HepG2 (cell line): ENCODE data around the gene SLC13A3. TPM values are rescaled to one million over a fixed set of nuclear protein-coding genes. Genes with fewer than 3 reads are reported as not detected.

Source experiments
- CHD4 ChIP-seq: fragments of 200-600 bp; sonication (generic); IDR thresholded peaks from 2 replicates; pipeline ENCODE4 v1.7.0; 2017; ENCODE audit warnings: mild to moderate bottlenecking, low read length, borderline replicate concordance
- EEA1 ChIP-seq: sonication (generic); formaldehyde crosslinking; IDR thresholded peaks from 2 replicates; pipeline ENCODE4 v1.5.1; 2020; ENCODE audit warnings: mild to moderate bottlenecking, missing genetic modification reagents, borderline replicate concordance
- ETV5 ChIP-seq: IDR thresholded peaks from 2 replicates; pipeline ENCODE4 v1.6.1; 2018; ENCODE audit warnings: missing biosample characterization, missing genetic modification reagents, inconsistent platforms, borderline replicate concordance
- HOXD1 ChIP-seq: sonication (generic); formaldehyde crosslinking; IDR thresholded peaks from 2 replicates; pipeline ENCODE4 v1.5.0; 2020; ENCODE audit warnings: missing genetic modification reagents
- MIER3 ChIP-seq: IDR thresholded peaks from 2 replicates; pipeline ENCODE4 v1.6.1; 2016; ENCODE audit warnings: missing compliant biosample characterization, borderline replicate concordance
- MYC ChIP-seq: sonication (generic); formaldehyde crosslinking; IDR thresholded peaks from 2 replicates; pipeline ENCODE4 v1.9.0; 2021; ENCODE audit warnings: missing genetic modification reagents, borderline replicate concordance
- MYNN ChIP-seq: sonication (generic); formaldehyde crosslinking; IDR thresholded peaks from 2 replicates; pipeline ENCODE4 v1.4.0; 2020; ENCODE audit warnings: mild to moderate bottlenecking, low read depth, missing genetic modification reagents
- NFYC ChIP-seq: IDR thresholded peaks from 2 replicates; pipeline ENCODE4 v1.6.1; 2016; ENCODE audit warnings: missing genetic modification reagents, missing compliant biosample characterization
- PAWR ChIP-seq: sonication (generic); formaldehyde crosslinking; IDR thresholded peaks from 2 replicates; pipeline ENCODE4 v1.4.0; 2020; ENCODE audit warnings: missing genetic modification reagents, mild to moderate bottlenecking, borderline replicate concordance
- ZKSCAN8 ChIP-seq: IDR thresholded peaks from 2 replicates; pipeline ENCODE4 v1.6.1; 2016; ENCODE audit warnings: borderline replicate concordance, missing genetic modification reagents, missing compliant biosample characterization
- ZMYM2 ChIP-seq: sonication (generic); formaldehyde crosslinking; IDR thresholded peaks from 2 replicates; pipeline ENCODE4 v1.8.0; 2022; ENCODE audit warnings: mild to moderate bottlenecking, missing genetic modification reagents
- ZNF264 ChIP-seq: sonication (generic); formaldehyde crosslinking; IDR thresholded peaks from 2 replicates; pipeline ENCODE4 v1.4.0; 2020; ENCODE audit warnings: missing genetic modification reagents
- ZNF292 ChIP-seq: sonication (generic); formaldehyde crosslinking; IDR thresholded peaks from 2 replicates; pipeline ENCODE4 v1.8.1; 2022; ENCODE audit warnings: mild to moderate bottlenecking, low read depth, missing genetic modification reagents, borderline replicate concordance
- ZNF543 ChIP-seq: sonication (generic); formaldehyde crosslinking; IDR thresholded peaks from 2 replicates; pipeline ENCODE4 v1.4.0; 2020; ENCODE audit warnings: mild to moderate bottlenecking, missing genetic modification reagents
- ZNF839 ChIP-seq: sonication (generic); formaldehyde crosslinking; IDR thresholded peaks from 2 replicates; pipeline ENCODE4 v1.4.0; 2020; ENCODE audit warnings: missing genetic modification reagents, mild to moderate bottlenecking, borderline replicate concordance
- polyA plus RNA-seq, 8 experiments: library from polyadenylated mRNA; depleted of rRNA in 3 of 8; stranded (reverse) in 7 of 8; unstranded in 1 of 8; fragments of >200 nt; fragmentation: Illumina TruSeq in 4 of 8; extraction: Trizol in 4 of 8; gene quantifications; 2 replicates each; pipeline versions ENCODE4 v1.2.1 to v1.2.3, GENCODE V29; 2011 to 2016; ENCODE audit warnings: low read depth in 4 of 8, missing spikeins in 1 of 8, mixed read lengths in 1 of 8; ENCODE audit not compliant: insufficient read depth in 1 of 8
- total RNA-seq, 5 experiments: library from RNA; depleted of rRNA; stranded (reverse); fragments of >200 nt; fragmentation: Illumina TruSeq; extraction: Trizol; gene quantifications; 2 replicates each; pipeline ENCODE4 v1.2.3, GENCODE V29; 2016; ENCODE audit warnings: low read depth in 1 of 5
- TF ChIP-seq, protein P1 (sequence below): sonication (generic); formaldehyde crosslinking; conservative IDR thresholded peaks from 2 replicates; pipeline ENCODE4 v1.4.0; 2020; ENCODE audit warnings: mild to moderate bottlenecking, missing genetic modification reagents, moderate library complexity
- TF ChIP-seq, protein P2 (sequence below): sonication (generic); formaldehyde crosslinking; IDR thresholded peaks from 2 replicates; pipeline ENCODE4 v1.8.1; 2023; ENCODE audit warnings: mild to moderate bottlenecking, missing genetic modification reagents
- TF ChIP-seq, protein P3 (sequence below): sonication (generic); formaldehyde crosslinking; IDR thresholded peaks from 2 replicates; pipeline ENCODE4 v1.4.0; 2020; ENCODE audit warnings: missing genetic modification reagents

Gene SLC13A3
- total and polyA plus RNA-seq, 2 of the 13 experiments (the other 11 are each of a cell fraction or from before 2014, with no cell fraction given) = 66.5 to 76.0 TPM

DNA sequence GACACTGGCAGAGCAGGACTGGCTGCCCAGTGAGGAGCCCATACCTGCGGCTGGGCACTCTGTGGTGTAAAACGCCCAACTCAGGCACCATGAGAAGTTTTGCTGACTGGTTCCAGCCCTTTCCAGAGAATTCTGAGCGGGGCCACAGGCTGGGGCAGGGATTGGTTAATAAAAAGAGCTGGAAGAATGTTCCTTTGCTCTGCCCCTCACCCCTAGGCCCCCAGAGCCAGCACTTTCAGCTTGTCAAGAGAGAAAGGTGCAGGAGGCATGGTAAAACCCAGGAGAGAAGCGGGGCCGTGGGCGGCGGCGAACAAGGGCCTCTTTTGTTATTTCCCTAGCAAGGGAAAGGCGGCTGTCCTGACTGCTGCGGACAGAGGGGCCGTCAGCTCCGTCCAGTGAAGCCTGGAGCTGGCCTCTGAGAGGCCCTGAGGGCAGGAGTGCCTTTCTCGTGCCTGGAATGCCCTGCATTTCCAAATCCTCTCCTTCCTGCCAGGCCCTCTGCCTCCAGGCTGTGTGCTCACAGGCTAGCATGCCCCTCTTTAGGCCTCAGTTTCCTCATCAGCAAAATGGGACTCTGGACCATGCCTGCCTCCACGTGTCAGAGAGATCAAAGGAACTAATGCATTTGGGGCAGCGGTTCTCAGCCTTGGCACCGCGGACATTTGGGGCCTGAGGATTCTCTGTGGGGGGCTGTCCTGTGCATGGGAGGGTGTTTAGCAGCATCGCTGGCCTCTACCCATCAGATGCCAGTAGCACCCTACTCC lies 12.9 kb downstream of the SLC13A3 start (continued):
- TF ChIP-seq PAWR (CRISPR knock-in tag) (peak; percentile 80; the same call in 1 of the 2 replicates), NFYC (CRISPR knock-in tag) (peak; percentile 39), ETV5 (CRISPR knock-in tag) (0 out of 2 replicates have a peak, but pooled peaks have one; percentile 48), ZNF543 (peak; percentile 92), MIER3 (CRISPR knock-in tag) (peak; percentile 52; the same call in 1 of the 2 replicates), MYNN (CRISPR knock-in tag) (0 out of 2 replicates have a peak, but pooled peaks have one; percentile 40), HOXD1 (CRISPR knock-in tag) (no peak), CHD4 (no peak; the same call in none of the 2 replicates), ZNF264 (CRISPR knock-in tag) (peak; percentile 42; the same call in 1 of the 2 replicates), ZMYM2 (CRISPR knock-in tag) (peak; percentile 89), ZKSCAN8 (CRISPR knock-in tag) (peak; percentile 48; the same call in 1 of the 2 replicates), ZNF292 (peak; percentile 98), EEA1 (CRISPR knock-in tag) (peak; percentile 69; the same call in 1 of the 2 replicates), ZNF839 (CRISPR knock-in tag) (0 out of 2 replicates have a peak, but pooled peaks have one; percentile 2), MYC (CRISPR knock-in tag) (peak; percentile 75)
- TF ChIP-seq, protein P1, sequence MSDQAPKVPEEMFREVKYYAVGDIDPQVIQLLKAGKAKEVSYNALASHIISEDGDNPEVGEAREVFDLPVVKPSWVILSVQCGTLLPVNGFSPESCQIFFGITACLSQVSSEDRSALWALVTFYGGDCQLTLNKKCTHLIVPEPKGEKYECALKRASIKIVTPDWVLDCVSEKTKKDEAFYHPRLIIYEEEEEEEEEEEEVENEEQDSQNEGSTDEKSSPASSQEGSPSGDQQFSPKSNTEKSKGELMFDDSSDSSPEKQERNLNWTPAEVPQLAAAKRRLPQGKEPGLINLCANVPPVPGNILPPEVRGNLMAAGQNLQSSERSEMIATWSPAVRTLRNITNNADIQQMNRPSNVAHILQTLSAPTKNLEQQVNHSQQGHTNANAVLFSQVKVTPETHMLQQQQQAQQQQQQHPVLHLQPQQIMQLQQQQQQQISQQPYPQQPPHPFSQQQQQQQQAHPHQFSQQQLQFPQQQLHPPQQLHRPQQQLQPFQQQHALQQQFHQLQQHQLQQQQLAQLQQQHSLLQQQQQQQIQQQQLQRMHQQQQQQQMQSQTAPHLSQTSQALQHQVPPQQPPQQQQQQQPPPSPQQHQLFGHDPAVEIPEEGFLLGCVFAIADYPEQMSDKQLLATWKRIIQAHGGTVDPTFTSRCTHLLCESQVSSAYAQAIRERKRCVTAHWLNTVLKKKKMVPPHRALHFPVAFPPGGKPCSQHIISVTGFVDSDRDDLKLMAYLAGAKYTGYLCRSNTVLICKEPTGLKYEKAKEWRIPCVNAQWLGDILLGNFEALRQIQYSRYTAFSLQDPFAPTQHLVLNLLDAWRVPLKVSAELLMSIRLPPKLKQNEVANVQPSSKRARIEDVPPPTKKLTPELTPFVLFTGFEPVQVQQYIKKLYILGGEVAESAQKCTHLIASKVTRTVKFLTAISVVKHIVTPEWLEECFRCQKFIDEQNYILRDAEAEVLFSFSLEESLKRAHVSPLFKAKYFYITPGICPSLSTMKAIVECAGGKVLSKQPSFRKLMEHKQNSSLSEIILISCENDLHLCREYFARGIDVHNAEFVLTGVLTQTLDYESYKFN = peak; percentile 71
- TF ChIP-seq, protein P2, sequence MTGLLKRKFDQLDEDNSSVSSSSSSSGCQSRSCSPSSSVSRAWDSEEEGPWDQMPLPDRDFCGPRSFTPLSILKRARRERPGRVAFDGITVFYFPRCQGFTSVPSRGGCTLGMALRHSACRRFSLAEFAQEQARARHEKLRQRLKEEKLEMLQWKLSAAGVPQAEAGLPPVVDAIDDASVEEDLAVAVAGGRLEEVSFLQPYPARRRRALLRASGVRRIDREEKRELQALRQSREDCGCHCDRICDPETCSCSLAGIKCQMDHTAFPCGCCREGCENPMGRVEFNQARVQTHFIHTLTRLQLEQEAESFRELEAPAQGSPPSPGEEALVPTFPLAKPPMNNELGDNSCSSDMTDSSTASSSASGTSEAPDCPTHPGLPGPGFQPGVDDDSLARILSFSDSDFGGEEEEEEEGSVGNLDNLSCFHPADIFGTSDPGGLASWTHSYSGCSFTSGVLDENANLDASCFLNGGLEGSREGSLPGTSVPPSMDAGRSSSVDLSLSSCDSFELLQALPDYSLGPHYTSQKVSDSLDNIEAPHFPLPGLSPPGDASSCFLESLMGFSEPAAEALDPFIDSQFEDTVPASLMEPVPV (CRISPR knock-in tag) = peak; percentile 77; the same call in 1 of the 2 replicates
- TF ChIP-seq, protein P3, sequence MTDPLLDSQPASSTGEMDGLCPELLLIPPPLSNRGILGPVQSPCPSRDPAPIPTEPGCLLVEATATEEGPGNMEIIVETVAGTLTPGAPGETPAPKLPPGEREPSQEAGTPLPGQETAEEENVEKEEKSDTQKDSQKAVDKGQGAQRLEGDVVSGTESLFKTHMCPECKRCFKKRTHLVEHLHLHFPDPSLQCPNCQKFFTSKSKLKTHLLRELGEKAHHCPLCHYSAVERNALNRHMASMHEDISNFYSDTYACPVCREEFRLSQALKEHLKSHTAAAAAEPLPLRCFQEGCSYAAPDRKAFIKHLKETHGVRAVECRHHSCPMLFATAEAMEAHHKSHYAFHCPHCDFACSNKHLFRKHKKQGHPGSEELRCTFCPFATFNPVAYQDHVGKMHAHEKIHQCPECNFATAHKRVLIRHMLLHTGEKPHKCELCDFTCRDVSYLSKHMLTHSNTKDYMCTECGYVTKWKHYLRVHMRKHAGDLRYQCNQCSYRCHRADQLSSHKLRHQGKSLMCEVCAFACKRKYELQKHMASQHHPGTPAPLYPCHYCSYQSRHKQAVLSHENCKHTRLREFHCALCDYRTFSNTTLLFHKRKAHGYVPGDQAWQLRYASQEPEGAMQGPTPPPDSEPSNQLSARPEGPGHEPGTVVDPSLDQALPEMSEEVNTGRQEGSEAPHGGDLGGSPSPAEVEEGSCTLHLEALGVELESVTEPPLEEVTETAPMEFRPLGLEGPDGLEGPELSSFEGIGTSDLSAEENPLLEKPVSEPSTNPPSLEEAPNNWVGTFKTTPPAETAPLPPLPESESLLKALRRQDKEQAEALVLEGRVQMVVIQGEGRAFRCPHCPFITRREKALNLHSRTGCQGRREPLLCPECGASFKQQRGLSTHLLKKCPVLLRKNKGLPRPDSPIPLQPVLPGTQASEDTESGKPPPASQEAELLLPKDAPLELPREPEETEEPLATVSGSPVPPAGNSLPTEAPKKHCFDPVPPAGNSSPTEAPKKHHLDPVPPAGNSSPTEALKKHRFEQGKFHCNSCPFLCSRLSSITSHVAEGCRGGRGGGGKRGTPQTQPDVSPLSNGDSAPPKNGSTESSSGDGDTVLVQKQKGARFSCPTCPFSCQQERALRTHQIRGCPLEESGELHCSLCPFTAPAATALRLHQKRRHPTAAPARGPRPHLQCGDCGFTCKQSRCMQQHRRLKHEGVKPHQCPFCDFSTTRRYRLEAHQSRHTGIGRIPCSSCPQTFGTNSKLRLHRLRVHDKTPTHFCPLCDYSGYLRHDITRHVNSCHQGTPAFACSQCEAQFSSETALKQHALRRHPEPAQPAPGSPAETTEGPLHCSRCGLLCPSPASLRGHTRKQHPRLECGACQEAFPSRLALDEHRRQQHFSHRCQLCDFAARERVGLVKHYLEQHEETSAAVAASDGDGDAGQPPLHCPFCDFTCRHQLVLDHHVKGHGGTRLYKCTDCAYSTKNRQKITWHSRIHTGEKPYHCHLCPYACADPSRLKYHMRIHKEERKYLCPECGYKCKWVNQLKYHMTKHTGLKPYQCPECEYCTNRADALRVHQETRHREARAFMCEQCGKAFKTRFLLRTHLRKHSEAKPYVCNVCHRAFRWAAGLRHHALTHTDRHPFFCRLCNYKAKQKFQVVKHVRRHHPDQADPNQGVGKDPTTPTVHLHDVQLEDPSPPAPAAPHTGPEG (CRISPR knock-in tag) = no peak
